ENCODE measurements around the gene ANKRD63.

DNA sequence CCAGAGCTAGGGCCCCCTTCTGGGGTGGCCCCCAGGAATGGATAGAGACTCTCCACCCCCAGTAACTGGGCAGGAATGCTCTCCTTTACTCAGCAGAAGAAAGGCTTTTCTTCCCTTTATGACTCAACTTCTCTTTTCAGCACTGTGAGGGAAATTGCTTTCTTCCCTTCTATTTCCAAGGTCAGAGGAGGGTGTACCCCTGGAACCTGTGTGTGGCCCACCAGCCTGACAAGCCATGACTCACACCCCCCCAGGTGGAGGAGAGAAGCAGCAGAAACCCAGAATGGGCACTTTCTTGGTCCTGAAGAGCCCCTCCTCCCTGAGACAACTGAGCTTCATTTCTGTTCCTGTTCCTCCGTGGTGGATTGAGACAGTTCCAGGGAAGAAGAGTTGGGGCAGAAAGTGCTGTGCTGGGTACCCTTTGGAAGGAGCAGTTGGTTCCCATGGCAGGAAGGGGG lies 2.7 kb upstream of the ANKRD63 start:
- TF ChIP-seq, protein P1, sequence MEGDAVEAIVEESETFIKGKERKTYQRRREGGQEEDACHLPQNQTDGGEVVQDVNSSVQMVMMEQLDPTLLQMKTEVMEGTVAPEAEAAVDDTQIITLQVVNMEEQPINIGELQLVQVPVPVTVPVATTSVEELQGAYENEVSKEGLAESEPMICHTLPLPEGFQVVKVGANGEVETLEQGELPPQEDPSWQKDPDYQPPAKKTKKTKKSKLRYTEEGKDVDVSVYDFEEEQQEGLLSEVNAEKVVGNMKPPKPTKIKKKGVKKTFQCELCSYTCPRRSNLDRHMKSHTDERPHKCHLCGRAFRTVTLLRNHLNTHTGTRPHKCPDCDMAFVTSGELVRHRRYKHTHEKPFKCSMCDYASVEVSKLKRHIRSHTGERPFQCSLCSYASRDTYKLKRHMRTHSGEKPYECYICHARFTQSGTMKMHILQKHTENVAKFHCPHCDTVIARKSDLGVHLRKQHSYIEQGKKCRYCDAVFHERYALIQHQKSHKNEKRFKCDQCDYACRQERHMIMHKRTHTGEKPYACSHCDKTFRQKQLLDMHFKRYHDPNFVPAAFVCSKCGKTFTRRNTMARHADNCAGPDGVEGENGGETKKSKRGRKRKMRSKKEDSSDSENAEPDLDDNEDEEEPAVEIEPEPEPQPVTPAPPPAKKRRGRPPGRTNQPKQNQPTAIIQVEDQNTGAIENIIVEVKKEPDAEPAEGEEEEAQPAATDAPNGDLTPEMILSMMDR (conservative IDR thresholded peaks at IDR 0.05 in 1 of 2, IDR thresholded peaks at IDR 0.05 in 1 of 2; ENCODE audit: low read depth in 1 of 2, low read length in 2 of 2) = no peak
- no peak for TF ChIP-seq EZH2 (IDR thresholded peaks at IDR 0.05; ENCODE audit: low read length, missing control alignments)

Measured in fibroblast of lung (primary cell).